Parathyroid adenoma (tissue), 2 donors: Measurements from ENCODE around the gene PCSK2.

Experiments
- H2AFZ ChIP-seq: fragments of 300-600 bp; sonication (generic); one replicate; pipeline ENCODE4 v1.7.0; 2017; ENCODE audit warnings: antibody characterized with exemption, mild to moderate bottlenecking
- H3K27ac ChIP-seq: fragments of 300-600 bp; sonication (generic); one replicate; pipeline ENCODE4 v1.7.0; 2017
- H3K27me3 ChIP-seq: fragments of 300-600 bp; sonication (generic); one replicate; pipeline ENCODE4 v1.7.0; 2017; ENCODE audit warnings: low read length; ENCODE audit not compliant: control insufficient read depth, insufficient read depth
- H3K36me3 ChIP-seq: fragments of 300-600 bp; sonication (generic); one replicate; pipeline ENCODE4 v1.7.0; 2017; ENCODE audit warnings: low read length; ENCODE audit not compliant: control insufficient read depth, insufficient read depth
- H3K4me1 ChIP-seq: fragments of 300-600 bp; sonication (generic); one replicate; pipeline ENCODE4 v1.7.0; 2017; ENCODE audit warnings: control low read depth
- H3K4me2 ChIP-seq: fragments of 300-600 bp; sonication (generic); one replicate; pipeline ENCODE4 v1.7.0; 2017; ENCODE audit warnings: low read length
- H3K4me3 ChIP-seq: fragments of 300-600 bp; sonication (generic); one replicate; pipeline ENCODE4 v1.7.0; 2017; ENCODE audit warnings: low read depth, low read length
- H3K79me2 ChIP-seq: fragments of 300-600 bp; sonication (generic); one replicate; pipeline ENCODE4 v1.7.0; 2017; ENCODE audit warnings: control low read depth
- H3K9ac ChIP-seq: fragments of 300-600 bp; sonication (generic); one replicate; pipeline ENCODE4 v1.7.0; 2017; ENCODE audit warnings: mild to moderate bottlenecking
- H3K9me3 ChIP-seq: fragments of 300-600 bp; sonication (generic); one replicate; pipeline ENCODE4 v1.7.0; 2017; ENCODE audit warnings: low read length; ENCODE audit not compliant: control insufficient read depth
- TF ChIP-seq, protein P1 (sequence below): fragments of 300-600 bp; sonication (generic); IDR thresholded peaks from one replicate; pipeline ENCODE4 v1.7.0; 2017; ENCODE audit warnings: antibody characterized with exemption, mild to moderate bottlenecking
- donor health status: primary hyperparathyroidism.

The PCSK2 gene

GRCh38 chr20:17490501-17490900 is 263.7 kb downstream of the PCSK2 start:
- no peak overlapping the region for H2AFZ ChIP-seq
- H3K4me1 ChIP-seq = no peaks in the 10 kb centered on the region
- H3K4me3 ChIP-seq = no peak overlapping the region
- H3K9ac ChIP-seq = no peak overlapping the region
- no peaks in the 10 kb centered on the region for H3K9me3 ChIP-seq
- no peaks in the 10 kb centered on the region for H3K27me3 ChIP-seq
- TF ChIP-seq, protein P1, sequence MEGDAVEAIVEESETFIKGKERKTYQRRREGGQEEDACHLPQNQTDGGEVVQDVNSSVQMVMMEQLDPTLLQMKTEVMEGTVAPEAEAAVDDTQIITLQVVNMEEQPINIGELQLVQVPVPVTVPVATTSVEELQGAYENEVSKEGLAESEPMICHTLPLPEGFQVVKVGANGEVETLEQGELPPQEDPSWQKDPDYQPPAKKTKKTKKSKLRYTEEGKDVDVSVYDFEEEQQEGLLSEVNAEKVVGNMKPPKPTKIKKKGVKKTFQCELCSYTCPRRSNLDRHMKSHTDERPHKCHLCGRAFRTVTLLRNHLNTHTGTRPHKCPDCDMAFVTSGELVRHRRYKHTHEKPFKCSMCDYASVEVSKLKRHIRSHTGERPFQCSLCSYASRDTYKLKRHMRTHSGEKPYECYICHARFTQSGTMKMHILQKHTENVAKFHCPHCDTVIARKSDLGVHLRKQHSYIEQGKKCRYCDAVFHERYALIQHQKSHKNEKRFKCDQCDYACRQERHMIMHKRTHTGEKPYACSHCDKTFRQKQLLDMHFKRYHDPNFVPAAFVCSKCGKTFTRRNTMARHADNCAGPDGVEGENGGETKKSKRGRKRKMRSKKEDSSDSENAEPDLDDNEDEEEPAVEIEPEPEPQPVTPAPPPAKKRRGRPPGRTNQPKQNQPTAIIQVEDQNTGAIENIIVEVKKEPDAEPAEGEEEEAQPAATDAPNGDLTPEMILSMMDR = no peak
- H3K36me3 ChIP-seq = no peaks in the 10 kb centered on the region
- no peak overlapping the region for H3K27ac ChIP-seq
- H3K4me2 ChIP-seq = no peak overlapping the region
- no peaks in the 10 kb centered on the region for H3K79me2 ChIP-seq

DNA sequence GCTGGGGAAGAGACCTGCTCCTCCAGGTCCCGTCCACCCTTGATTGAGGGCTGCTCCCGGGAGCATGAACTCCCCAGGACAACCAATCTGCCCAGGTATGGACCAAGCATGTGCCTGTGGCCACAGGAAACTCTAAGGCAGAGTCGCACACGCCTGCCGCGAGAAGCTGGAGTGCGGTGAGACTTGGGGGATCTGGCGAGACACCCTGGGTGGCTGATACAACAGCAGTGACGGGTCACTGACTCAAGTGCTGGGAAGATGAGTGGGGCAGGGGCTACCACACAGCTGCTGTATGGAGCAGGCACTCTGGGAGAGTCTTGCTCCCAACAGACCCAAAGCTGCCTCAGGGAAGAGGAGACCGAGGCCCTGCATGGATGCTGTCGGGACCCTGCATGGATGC is 264.2 kb downstream of the PCSK2 start:
- TF ChIP-seq, protein P1 = no peak

GRCh38 chr20:17491488-17491887 is 264.6 kb downstream of the PCSK2 start:
- TF ChIP-seq, protein P1 = no peak
- H3K4me2 ChIP-seq = no peak overlapping the region
- H2AFZ ChIP-seq = no peak overlapping the region
- H3K27me3 ChIP-seq = no peaks in the 10 kb centered on the region
- H3K79me2 ChIP-seq = no peaks in the 10 kb centered on the region
- no peak overlapping the region for H3K27ac ChIP-seq
- no peak overlapping the region for H3K4me3 ChIP-seq
- no peaks in the 10 kb centered on the region for H3K9me3 ChIP-seq
- no peaks in the 10 kb centered on the region for H3K36me3 ChIP-seq
- no peaks in the 10 kb centered on the region for H3K4me1 ChIP-seq
- no peak overlapping the region for H3K9ac ChIP-seq

More for the DNA sequence above, 264.2 kb downstream of the PCSK2 start:
- H3K27me3 ChIP-seq = no peaks in the 10 kb centered on the region
- H2AFZ ChIP-seq = no peak overlapping the region
- H3K79me2 ChIP-seq = no peaks in the 10 kb centered on the region
- no peak overlapping the region for H3K4me3 ChIP-seq
- H3K36me3 ChIP-seq = no peaks in the 10 kb centered on the region
- no peak overlapping the region for H3K9ac ChIP-seq
- H3K4me1 ChIP-seq = no peaks in the 10 kb centered on the region
- H3K27ac ChIP-seq = no peak overlapping the region
- no peak overlapping the region for H3K4me2 ChIP-seq
- H3K9me3 ChIP-seq = no peaks in the 10 kb centered on the region

GRCh38 chr20:17493173-17493572 is 266.3 kb downstream of the PCSK2 start:
- no peak overlapping the region for H2AFZ ChIP-seq
- H3K27me3 ChIP-seq = no peaks in the 10 kb centered on the region
- H3K9ac ChIP-seq = no peak overlapping the region
- H3K4me1 ChIP-seq = no peaks in the 10 kb centered on the region
- no peak overlapping the region for H3K4me2 ChIP-seq
- no peaks in the 10 kb centered on the region for H3K36me3 ChIP-seq
- H3K4me3 ChIP-seq = no peak overlapping the region
- no peak overlapping the region for H3K27ac ChIP-seq
- no peaks in the 10 kb centered on the region for H3K79me2 ChIP-seq
- TF ChIP-seq, protein P1 = no peak
- no peaks in the 10 kb centered on the region for H3K9me3 ChIP-seq

GRCh38 chr20:17494201-17494600 is 267.4 kb downstream of the PCSK2 start:
- no peak overlapping the region for H3K27ac ChIP-seq
- no peak overlapping the region for H3K4me2 ChIP-seq
- H3K4me1 ChIP-seq = no peaks in the 10 kb centered on the region
- H3K36me3 ChIP-seq = no peaks in the 10 kb centered on the region
- no peaks in the 10 kb centered on the region for H3K27me3 ChIP-seq
- H2AFZ ChIP-seq = no peak overlapping the region
- no peak overlapping the region for H3K4me3 ChIP-seq
- H3K79me2 ChIP-seq = no peaks in the 10 kb centered on the region
- H3K9ac ChIP-seq = no peak overlapping the region
- TF ChIP-seq, protein P1 = no peak
- no peaks in the 10 kb centered on the region for H3K9me3 ChIP-seq
